CD4-positive, alpha-beta T cell treated with Interleukin-15 for 4 hours (primary cell): ENCODE measurements around the gene CCNK.

ENCODE experiments used
- DNase-seq: peaks from one replicate; pipeline ENCODE4 v3.0.0-alpha.2; 2020; ENCODE audit warnings: low spot score

The CCNK gene

DNA sequence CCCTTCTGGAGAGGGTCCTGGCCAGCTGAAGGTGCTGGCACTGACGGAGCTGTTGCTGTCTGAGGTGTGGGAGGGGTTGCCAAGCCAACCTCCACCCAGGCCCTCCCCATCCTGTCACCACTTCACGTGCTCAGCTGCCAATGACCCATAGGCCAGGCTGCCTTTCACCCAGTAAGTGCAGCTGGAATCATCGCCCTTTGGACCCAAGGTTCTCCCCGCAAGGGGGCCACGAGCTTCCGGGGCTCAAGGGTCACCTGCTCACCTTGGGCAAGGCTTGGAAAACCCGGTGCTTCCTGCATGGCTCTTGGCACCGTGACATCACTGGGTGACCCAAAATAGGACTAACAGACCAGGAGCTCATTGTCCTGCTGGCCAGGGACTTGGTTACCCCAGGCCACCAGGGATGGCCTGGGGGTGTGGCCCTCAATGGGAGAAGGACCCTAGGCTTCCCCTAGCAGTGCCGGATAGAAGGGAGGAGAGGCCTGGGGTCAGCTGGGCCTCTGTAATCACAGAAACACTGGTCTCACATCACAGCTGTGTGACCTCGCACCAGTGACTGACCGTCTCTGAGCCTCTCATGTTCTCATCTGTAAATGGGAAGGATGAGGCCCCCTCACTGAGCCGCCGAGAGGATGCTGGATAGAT, 71.5 kb downstream of the CCNK start:
- DNase-seq: no peak

- DNase-seq: no peak
Observed at GRCh38 chr14:99554184-99554583, 73.0 kb downstream of the CCNK start.

DNA sequence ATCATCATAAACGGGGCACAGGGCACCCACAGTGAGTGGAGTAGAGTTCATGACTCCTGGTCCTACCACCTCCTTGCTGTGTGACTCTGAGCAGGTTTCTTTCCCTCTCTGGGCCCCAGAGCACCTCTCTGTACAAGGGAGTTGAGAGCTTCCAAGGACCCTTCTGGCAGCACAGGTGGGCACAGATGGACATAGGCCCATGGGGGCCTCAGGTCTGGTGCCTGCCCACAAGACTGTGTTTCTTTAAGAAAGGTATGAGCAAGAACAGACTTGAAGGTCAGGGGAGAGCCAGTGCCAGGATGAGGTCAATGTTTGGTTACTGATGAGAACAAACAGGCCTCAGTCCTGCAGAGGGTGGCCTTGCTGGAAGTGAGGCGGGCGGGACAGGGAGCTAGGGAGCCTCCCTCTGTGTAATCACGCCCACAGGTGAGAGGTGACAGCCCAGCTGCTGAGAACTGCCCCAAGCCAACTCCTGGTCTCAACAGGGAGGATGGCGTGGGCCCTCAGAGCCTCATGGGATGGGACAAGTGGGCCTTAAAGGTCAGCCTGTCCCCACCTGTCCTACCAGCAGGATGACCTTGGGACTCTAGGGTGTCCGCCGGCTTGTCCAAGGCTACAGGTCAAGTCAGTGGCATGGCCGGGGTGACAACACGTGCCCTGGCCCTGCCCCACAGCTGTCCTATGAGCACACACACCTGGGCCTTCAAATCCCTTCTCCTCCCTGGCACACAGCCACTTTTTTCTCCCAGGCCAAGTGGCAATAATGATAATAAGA, 73.7 kb downstream of the CCNK start:
- no peak for DNase-seq

- no peak for DNase-seq
Observed at GRCh38 chr14:99556134-99556791, 75.1 kb downstream of the CCNK start.

DNA sequence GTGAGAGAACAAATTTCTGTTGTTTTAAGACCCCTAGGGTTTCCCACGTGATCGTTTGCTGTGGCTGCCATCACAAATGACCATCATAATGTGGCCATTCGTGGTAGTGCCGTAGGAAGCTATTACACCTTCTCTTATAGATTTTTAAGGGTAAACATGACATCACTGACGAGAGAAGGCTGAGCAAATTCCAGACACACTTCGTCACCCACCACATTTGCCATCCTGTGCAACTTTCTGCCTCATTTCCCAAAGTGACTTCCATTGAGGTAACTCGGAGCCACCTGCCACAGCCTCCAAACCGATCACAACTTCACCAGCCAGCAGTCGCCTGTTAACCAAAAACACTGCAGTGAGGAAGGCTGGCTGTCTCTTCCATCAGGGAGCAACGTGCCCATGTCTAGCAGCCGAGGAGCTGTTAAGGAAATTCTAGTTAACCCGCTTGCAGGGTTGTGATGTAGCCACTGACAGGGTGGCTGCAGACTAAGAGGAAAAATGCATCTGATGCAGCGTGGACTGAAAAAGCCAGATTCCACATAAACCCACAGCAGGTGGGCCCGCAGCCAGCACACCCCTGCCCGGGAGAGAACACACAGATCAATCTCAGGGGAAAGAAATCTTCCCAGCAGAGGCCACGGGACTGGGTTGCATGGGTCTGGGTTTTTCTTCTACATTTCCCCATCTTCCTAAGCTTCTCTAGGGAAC, 78.2 kb downstream of the CCNK start:
- no peak for DNase-seq

DNA sequence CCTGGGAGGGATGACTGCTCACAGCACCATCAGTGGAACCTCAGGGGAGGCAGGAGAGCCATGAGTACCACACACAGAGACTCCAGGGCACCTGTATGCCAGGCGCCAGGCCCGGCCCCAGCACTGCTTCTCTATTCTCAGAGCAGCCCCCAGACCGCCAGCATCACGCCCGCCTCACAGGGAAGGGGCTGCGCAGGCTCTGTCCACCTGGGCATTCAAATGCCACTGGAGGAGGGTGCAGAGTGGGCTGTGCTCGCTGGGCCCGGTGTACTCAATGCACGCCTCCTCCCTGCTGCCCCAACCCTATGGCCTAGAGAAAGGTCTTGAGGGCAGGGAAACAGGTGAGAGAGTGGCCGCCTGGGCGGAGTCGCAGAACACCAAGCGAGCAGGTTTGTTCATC, 79.2 kb downstream of the CCNK start:
- no peak for DNase-seq

DNA sequence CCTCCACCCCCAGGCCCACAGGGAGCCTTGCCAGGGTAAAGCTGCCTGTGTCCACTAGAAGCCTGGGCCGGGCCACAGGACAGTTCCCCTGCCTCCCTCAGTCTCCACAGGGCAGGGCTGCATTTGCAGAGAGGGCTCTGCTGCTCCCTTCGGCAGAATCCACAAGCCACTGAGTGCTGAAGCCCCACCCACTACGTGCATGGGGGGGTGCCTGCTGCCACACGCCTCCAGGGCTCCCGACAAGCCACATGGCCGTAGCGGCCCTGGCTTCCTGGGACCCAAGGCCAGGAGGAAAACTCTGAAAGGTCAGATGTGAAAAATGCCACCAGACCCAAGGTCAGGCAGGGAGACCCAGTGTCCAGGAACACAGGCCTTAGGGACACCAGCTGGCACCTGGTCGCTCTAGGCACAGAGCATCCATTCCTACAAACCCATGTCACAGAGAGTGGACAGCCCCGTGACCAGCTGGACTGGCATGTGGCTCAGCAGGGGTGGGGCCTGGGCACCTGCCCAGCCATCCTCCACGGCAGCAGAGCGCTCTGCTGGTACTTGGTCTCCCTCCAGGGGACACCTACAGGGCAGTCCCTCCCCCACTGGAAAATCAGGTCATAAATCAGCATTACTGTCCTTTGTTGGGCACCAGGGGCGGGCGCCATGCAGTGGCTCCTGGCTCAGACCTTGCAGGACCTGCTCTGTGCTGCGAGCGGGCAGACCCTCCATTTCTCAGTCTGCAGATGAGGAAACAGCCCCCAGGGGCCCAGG, 79.9 kb downstream of the CCNK start:
- no peak for DNase-seq

DNA sequence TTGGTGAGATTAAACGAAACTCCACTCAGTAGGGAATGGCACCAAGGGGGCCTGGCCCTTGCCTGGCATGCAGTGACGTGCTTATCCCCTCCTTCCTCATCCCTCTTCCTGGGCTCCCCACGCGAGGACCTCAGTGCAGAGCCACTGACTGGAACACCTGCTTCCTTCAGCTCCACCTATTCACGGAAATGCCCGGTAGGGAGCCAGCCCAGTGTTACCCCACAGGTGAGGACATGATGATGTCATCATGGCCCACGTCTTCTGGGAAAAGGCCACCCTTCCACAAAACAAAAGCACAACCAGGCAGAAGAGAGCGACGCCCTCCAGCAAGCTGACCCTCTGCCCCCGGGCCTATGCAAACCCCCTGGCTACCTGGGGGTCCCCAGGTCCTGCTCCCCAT, 80.7 kb downstream of the CCNK start:
- no peak for DNase-seq
